Fibroblast of pulmonary artery (primary cell): ENCODE results near the gene EEPD1.

ENCODE experiments used
- DNase-seq: peaks from one replicate; pipeline ENCODE4 v3.0.0-alpha.2; 2010; ENCODE audit warnings: low read depth
- H3K4me3 ChIP-seq: replicated peaks from 2 replicates; pipeline ENCODE4 v1.5.1; 2011; ENCODE audit warnings: low read depth, mild to moderate bottlenecking, control low read depth, low read length, moderate library complexity
- TF ChIP-seq, protein P1 (sequence below): IDR thresholded peaks from 2 replicates; pipeline ENCODE4 v1.5.1; 2011; ENCODE audit warnings: mild to moderate bottlenecking, control low read depth, low read length, inconsistent platforms; ENCODE audit errors: missing control alignments

Gene EEPD1

DNA sequence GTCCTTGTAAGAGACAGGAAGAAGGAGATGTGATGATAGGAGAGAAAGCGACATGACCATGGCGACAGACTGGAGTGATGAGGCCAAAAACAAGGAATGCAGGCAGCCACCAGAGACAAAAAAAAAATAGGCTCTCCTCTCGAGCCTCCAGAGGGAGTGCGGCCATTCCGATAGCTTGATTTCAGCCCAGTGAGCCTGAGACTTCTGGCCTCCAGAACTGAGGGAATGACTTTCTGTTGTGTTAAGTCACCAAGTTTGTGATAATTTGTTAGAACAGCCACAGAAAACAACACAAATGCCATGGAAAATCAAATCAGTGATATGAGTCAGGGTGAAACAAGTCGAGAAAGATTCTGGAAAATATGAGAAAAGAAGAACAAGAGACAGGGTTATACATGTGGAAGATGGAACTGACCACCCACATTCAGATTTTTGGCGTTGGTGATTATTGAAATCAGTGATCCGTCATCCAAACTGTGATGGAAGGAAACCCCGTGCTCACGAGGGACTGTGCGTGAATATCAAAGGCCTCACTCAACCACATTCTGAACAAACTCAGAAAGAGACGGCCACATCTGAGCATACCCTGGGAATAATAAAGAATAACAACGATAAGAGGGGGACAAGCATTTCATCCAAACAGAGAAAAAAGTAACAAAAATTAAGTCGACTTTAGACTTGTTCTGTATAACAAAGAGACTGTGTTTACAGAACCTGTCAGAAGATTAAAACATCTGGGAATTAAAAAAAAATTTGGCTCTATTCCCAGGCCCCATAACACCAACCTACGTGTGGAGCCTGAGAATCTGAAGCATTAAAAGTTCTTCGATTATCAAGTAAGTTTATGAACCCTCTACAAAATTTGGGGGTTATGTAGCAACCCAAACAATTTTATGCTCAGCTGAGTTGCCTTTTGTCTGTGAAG lies 72.1 kb downstream of the EEPD1 start:
- TF ChIP-seq, protein P1, sequence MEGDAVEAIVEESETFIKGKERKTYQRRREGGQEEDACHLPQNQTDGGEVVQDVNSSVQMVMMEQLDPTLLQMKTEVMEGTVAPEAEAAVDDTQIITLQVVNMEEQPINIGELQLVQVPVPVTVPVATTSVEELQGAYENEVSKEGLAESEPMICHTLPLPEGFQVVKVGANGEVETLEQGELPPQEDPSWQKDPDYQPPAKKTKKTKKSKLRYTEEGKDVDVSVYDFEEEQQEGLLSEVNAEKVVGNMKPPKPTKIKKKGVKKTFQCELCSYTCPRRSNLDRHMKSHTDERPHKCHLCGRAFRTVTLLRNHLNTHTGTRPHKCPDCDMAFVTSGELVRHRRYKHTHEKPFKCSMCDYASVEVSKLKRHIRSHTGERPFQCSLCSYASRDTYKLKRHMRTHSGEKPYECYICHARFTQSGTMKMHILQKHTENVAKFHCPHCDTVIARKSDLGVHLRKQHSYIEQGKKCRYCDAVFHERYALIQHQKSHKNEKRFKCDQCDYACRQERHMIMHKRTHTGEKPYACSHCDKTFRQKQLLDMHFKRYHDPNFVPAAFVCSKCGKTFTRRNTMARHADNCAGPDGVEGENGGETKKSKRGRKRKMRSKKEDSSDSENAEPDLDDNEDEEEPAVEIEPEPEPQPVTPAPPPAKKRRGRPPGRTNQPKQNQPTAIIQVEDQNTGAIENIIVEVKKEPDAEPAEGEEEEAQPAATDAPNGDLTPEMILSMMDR: no peak
- peak; percentile 22 for DNase-seq
- no peak overlapping the region for H3K4me3 ChIP-seq

DNA sequence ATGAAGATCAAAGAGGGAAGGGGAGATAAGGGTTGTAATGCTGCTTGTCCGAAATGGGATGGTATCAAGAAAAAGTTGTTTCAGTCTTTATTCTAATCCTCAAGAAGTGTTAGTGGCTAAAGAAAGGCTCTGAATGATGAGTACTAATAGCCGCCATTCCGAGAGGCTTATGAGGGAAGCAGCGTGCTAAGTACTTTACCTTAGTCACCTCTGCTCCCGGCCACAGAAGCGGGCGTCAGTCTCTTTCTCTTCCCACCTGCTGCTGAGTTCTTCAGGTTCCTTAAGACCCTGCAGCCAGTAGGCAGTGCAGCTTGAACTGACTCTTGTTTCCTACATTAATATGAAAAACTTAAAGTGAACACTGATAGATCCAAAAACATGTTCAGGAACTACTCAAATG lies 73.1 kb downstream of the EEPD1 start:
- H3K4me3 ChIP-seq: no peak overlapping the region
- no peak for DNase-seq
- TF ChIP-seq, protein P1: no peak

DNA sequence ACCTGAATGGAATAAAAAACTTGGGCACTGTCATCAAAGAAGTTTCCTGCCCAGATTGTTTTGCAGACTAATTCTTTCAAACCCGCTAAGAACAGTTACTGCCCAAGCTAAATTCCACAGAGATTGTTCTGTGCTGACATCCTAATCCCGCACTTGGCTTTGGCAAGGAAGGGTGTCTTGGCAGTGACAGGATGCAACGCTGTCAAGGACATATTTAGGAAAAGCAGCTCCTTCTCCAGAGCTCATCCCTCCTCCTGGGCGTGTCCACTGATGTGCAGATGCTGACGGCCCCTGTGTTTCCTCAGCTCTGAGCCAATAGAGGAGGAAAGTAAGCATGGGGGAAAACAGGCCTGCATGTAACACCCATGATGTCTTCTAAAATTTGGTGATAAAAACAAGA lies 74.2 kb downstream of the EEPD1 start:
- no peak overlapping the region for H3K4me3 ChIP-seq
- TF ChIP-seq, protein P1: no peak
- peak; percentile 40 for DNase-seq

DNA sequence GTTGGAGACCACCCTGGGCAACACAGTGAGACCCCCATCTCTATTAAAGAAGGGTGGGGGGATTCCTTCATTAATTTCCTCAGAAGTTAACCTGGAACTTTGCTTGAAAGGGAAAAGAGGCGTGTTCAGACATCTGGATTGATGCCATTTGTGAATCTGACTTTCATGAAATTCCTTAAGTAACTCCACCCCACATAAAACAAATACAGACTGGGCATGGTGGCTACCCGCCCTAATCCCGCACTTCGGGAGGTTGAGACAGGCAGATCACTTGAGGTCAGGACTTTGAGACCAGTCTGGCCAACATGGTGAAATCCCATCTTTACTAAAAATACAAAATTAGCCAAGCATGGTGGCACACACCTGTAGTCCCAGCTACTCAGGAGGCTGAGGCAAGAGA lies 75.0 kb downstream of the EEPD1 start:
- no peak overlapping the region for H3K4me3 ChIP-seq
- TF ChIP-seq, protein P1: no peak
- DNase-seq: no peak

DNA sequence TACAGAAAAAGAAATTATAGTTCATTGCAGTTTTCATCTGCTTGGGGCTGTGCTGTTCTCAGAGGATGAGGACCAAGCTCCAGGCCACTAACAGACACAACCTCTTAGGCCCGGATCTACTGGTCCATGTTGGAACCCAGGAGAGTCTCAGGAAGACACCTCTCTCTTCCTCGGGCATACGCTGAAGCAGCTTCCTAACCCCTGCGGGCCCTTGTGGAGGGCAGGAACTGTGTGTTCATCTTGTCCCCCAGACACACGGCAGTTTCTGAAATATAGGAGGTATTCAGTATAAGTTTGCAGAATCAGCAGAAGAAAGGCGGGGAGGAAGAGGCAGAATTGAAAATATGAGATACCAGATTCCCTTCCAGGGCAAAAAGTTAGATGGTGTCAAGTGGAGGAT lies 78.4 kb downstream of the EEPD1 start:
- DNase-seq: no peak
- TF ChIP-seq, protein P1: no peak
- H3K4me3 ChIP-seq: no peak overlapping the region

DNA sequence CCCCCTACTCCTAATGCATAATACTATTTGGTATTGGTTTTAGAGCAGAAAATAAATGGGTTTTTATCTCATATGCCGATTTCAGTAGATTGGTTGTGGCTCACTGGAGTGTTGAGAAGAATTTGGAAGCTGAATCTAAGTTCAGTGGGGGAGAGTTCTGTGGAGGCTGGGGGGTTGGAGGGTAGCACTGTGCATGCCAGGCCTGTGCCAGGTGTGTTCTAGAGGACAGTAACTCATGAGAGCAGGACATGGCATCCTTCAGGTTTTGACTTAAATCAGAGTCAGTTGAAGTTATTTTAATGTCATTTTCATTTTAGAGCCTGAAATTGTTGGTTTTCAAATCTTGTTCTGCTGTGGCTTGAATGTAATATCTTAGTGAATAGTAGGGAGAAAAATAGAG lies 79.5 kb downstream of the EEPD1 start:
- no peak overlapping the region for H3K4me3 ChIP-seq
- DNase-seq: no peak
- TF ChIP-seq, protein P1: no peak
